PC-3 (cell line): ENCODE data around the gene APIP. TPM values are rescaled to one million over a fixed set of nuclear protein-coding genes. Genes with fewer than 3 reads are reported as not detected.

Experiments
- ATAC-seq: fragments of 200-7000 bp; cut with Tn5 transposase; 2 replicates; pipeline ENCODE4 v1.9.1; 2020; ENCODE audit warnings: mild to moderate bottlenecking, moderate library complexity
- BruUV-seq: library from RNA; stranded (reverse); fragments of 400-500 nt; replicated peaks from 2 replicates; lab custom pipeline; 2021; lab: Mats Ljungman, UMichigan
- CTCF ChIA-PET: fragments of 300-600 bp; sonication (Branson Sonifier 250); formaldehyde crosslinking; loops from one replicate; lab custom pipeline; 2022; ENCODE audit warnings: antibody characterized with exemption; lab: Charles Lee
- POLR2A ChIA-PET: fragments of 300-600 bp; sonication (Branson Sonifier 250); formaldehyde crosslinking; loops from one replicate; lab custom pipeline; 2022; ENCODE audit warnings: antibody characterized with exemption; ENCODE audit not compliant: unreplicated experiment; lab: Charles Lee
- DNase-seq: peaks from one replicate; pipeline ENCODE4 v3.0.0-alpha.2; 2015
- H2AFZ ChIP-seq: fragments of 300-600 bp; sonication (generic); 2 replicates; pipeline ENCODE4 v1.6.0; 2016; ENCODE audit warnings: antibody characterized with exemption, low read length
- H3F3A ChIP-seq: fragments of 300-600 bp; sonication (generic); one replicate; pipeline ENCODE4 v1.6.0; 2017; ENCODE audit warnings: antibody characterized with exemption, low read length, control low read depth, mild to moderate bottlenecking; ENCODE audit not compliant: unreplicated experiment
- H3K27ac ChIP-seq: fragments of 300-600 bp; sonication (generic); 2 replicates; pipeline ENCODE4 v1.5.1; 2016; ENCODE audit warnings: mild to moderate bottlenecking, low read length
- H3K27me3 ChIP-seq: fragments of 300-600 bp; sonication (generic); 2 replicates; pipeline ENCODE4 v1.6.1; 2016; ENCODE audit warnings: low read length, mixed read lengths
- H3K36me3 ChIP-seq: fragments of 300-600 bp; sonication (generic); 2 replicates; pipeline ENCODE4 v1.6.1; 2016; ENCODE audit warnings: low read depth, mixed run types, low read length, mixed read lengths
- H3K4me1 ChIP-seq: fragments of 300-600 bp; sonication (generic); 2 replicates; pipeline ENCODE4 v1.5.1; 2016; ENCODE audit warnings: low read length; ENCODE audit not compliant: insufficient read depth
- H3K4me2 ChIP-seq: fragments of 300-600 bp; sonication (generic); 2 replicates; pipeline ENCODE4 v1.6.0; 2016; ENCODE audit warnings: low read length
- H3K4me3 ChIP-seq: fragments of 300-600 bp; sonication (generic); 2 replicates; pipeline ENCODE4 v1.5.1; 2016; ENCODE audit warnings: mild to moderate bottlenecking, low read length, mixed read lengths
- H3K79me2 ChIP-seq: fragments of 300-600 bp; sonication (generic); 2 replicates; pipeline ENCODE4 v1.6.1; 2017; ENCODE audit warnings: low read length, mixed read lengths
- H3K9ac ChIP-seq: fragments of 300-600 bp; sonication (generic); 2 replicates; pipeline ENCODE4 v1.6.0; 2016; ENCODE audit warnings: mild to moderate bottlenecking, low read length
- H3K9me2 ChIP-seq: fragments of 300-600 bp; sonication (generic); replicated peaks from 2 replicates; pipeline ENCODE4 v1.6.1; 2016; ENCODE audit warnings: mixed run types, low read length, mixed read lengths
- H3K9me3 ChIP-seq: fragments of 300-600 bp; sonication (generic); 2 replicates; pipeline ENCODE4 v1.6.1; 2016; ENCODE audit warnings: low read length, mixed read lengths
- H4K20me1 ChIP-seq: fragments of 300-600 bp; sonication (generic); 2 replicates; pipeline ENCODE4 v1.6.1; 2016; ENCODE audit warnings: low read length, mixed read lengths
- CTCF ChIP-seq: fragments of 300-600 bp; sonication (generic); conservative IDR thresholded peaks from 2 replicates; pipeline ENCODE4 v1.5.1; 2017; ENCODE audit warnings: antibody characterized with exemption, low read depth, mild to moderate bottlenecking, low read length
- EZH2 ChIP-seq: fragments of 300-600 bp; sonication (generic); IDR thresholded peaks from one replicate; pipeline ENCODE4 v1.6.1; 2017; ENCODE audit warnings: antibody characterized with exemption, mild to moderate bottlenecking, low read length; ENCODE audit not compliant: unreplicated experiment
- EZH2phosphoT487 ChIP-seq: fragments of 300-600 bp; sonication (generic); IDR thresholded peaks from 2 replicates; pipeline ENCODE4 v1.6.1; 2018; ENCODE audit warnings: mild to moderate bottlenecking, antibody characterized with exemption, low read length, borderline replicate concordance
- intact Hi-C: fragments of 100-400 bp; cut with micrococcal nuclease; formaldehyde crosslinking; loops from 2 replicates; pipeline ENCODE4 v1.9.0; 2023
- total RNA-seq: library from RNA; depleted of rRNA; stranded (reverse); fragments of >200 nt; gene quantifications from 2 replicates; pipeline ENCODE4 v1.2.3, GENCODE V29; 2014

Gene APIP
- total RNA-seq, 1 experiment from 2014 or later: 35.3 TPM

GRCh38 chr11:34904421-34904955 lies 11.7 kb downstream of the APIP start:
- no peak overlapping the region for H3K4me3 ChIP-seq
- peaks cover 19% of the 10 kb centered on the region for H3K36me3 ChIP-seq
- TF ChIP-seq EZH2phosphoT487: no peak
- TF ChIP-seq EZH2: no peak
- TF ChIP-seq CTCF: no peak
- no peak overlapping the region for H3K27ac ChIP-seq
- no peaks in the 10 kb centered on the region for H3K27me3 ChIP-seq
- no peaks in the 10 kb centered on the region for H3F3A ChIP-seq
- no peaks in the 10 kb centered on the region for H3K9me2 ChIP-seq
- intact Hi-C loops: no loop called here
- no peak overlapping the region for H3K9ac ChIP-seq
- H3K4me1 ChIP-seq: peaks cover 5% of the 10 kb centered on the region; the same call in 1 of the 2 replicates
- H3K79me2 ChIP-seq: peaks cover 18% of the 10 kb centered on the region; the same call in 1 of the 2 replicates
- POLR2A ChIA-PET: no interaction called here
- H3K9me3 ChIP-seq: peaks cover 16% of the 10 kb centered on the region; the same call in 1 of the 2 replicates
- no peak overlapping the region for H2AFZ ChIP-seq
- no peaks in the 10 kb centered on the region for H4K20me1 ChIP-seq
- CTCF ChIA-PET: no interaction called here
- H3K4me2 ChIP-seq: no peak overlapping the region
- no TSS peak for BruUV-seq
- no peak for ATAC-seq
- DNase-seq: no peak

- DNase-seq (no peak), ATAC-seq (no peak)
- Histone ChIP-seq H3K9ac (no peak overlapping the region), H3K4me3 (no peak overlapping the region), H3K27me3 (no peaks in the 10 kb centered on the region), H3K4me2 (no peak overlapping the region), H4K20me1 (no peaks in the 10 kb centered on the region), H3K79me2 (no peaks in the 10 kb centered on the region), H3K36me3 (peaks cover 32% of the 10 kb centered on the region), H3K9me3 (peaks cover 20% of the 10 kb centered on the region; the same call in 1 of the 2 replicates), H2AFZ (no peak overlapping the region), H3F3A (no peaks in the 10 kb centered on the region), H3K27ac (no peak overlapping the region), H3K9me2 (no peaks in the 10 kb centered on the region), H3K4me1 (no peaks in the 10 kb centered on the region)
- intact Hi-C loops: loop anchor here (10.0 kb wide), 1 partner anchor 215 kb away; no protein-coding TSS in a partner anchor
- ChIA-PET CTCF (interaction anchor here (0.7 kb wide), 1 partner anchor 407 kb away, joined by 3 read pairs; no protein-coding TSS in a partner anchor), POLR2A (no interaction called here)
- no TSS peak for BruUV-seq
- TF ChIP-seq CTCF (no peak), EZH2 (no peak), EZH2phosphoT487 (no peak)
These were observed 16.6 kb downstream of the APIP start for GRCh38 chr11:34899633-34900016.

GRCh38 chr11:34898474-34898873 lies 17.7 kb downstream of the APIP start:
- H3F3A ChIP-seq: no peaks in the 10 kb centered on the region
- H4K20me1 ChIP-seq: no peaks in the 10 kb centered on the region
- ChIA-PET CTCF (no interaction called here), POLR2A (no interaction called here)
- H3K27me3 ChIP-seq: no peaks in the 10 kb centered on the region
- H3K79me2 ChIP-seq: no peaks in the 10 kb centered on the region
- H3K9ac ChIP-seq: no peak overlapping the region
- TF ChIP-seq EZH2 (no peak), CTCF (no peak), EZH2phosphoT487 (no peak)
- intact Hi-C loops: loop anchor here (10.0 kb wide), 1 partner anchor 214 kb away; no protein-coding TSS in a partner anchor
- DNase-seq: no peak
- no TSS peak for BruUV-seq
- no peaks in the 10 kb centered on the region for H3K9me2 ChIP-seq
- no peak overlapping the region for H3K4me2 ChIP-seq
- peaks cover 20% of the 10 kb centered on the region; the same call in 1 of the 2 replicates for H3K9me3 ChIP-seq
- ATAC-seq: no peak
- H3K4me3 ChIP-seq: no peak overlapping the region
- H2AFZ ChIP-seq: no peak overlapping the region
- H3K4me1 ChIP-seq: no peaks in the 10 kb centered on the region
- peaks cover 32% of the 10 kb centered on the region for H3K36me3 ChIP-seq
- H3K27ac ChIP-seq: no peak overlapping the region
